ENCODE measurements around the gene SLC39A7. TPM values are rescaled to one million over a fixed set of nuclear protein-coding genes. Genes with fewer than 3 reads are reported as not detected.
A peak's percentile ranks its signal among the peaks of the same experiment; 100 is the strongest.

SLC39A7 gene, protein sequence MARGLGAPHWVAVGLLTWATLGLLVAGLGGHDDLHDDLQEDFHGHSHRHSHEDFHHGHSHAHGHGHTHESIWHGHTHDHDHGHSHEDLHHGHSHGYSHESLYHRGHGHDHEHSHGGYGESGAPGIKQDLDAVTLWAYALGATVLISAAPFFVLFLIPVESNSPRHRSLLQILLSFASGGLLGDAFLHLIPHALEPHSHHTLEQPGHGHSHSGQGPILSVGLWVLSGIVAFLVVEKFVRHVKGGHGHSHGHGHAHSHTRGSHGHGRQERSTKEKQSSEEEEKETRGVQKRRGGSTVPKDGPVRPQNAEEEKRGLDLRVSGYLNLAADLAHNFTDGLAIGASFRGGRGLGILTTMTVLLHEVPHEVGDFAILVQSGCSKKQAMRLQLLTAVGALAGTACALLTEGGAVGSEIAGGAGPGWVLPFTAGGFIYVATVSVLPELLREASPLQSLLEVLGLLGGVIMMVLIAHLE
- polyA plus RNA-seq = 95.2 TPM
- long read RNA-seq, donor 1, transcript SLC39A7-202 (7 exons, 2,409 nt) = major isoform, 6 of 11 reads
- long read RNA-seq, donor 1, partial matches to known transcripts = 0 of 11 reads
- long read RNA-seq, donor 1, other reads (novel, unspliced or antisense) = 0 of 11 reads
- long read RNA-seq, donor 2, transcript SLC39A7-201 (8 exons, 2,153 nt) = major isoform, 8 of 21 reads
- long read RNA-seq, donor 2, partial matches to known transcripts = 10 of 21 reads
- long read RNA-seq, donor 2, other reads (novel, unspliced or antisense) = 0 of 21 reads
- long read RNA-seq, donor 3, transcript SLC39A7-202 (7 exons, 2,409 nt) = major isoform, 21 of 68 reads
- long read RNA-seq, donor 3, transcript SLC39A7-201 (8 exons, 2,153 nt) = minor isoform, 20 of 68 reads
- long read RNA-seq, donor 3, partial matches to known transcripts = 27 of 68 reads
- long read RNA-seq, donor 3, other reads (novel, unspliced or antisense) = 0 of 68 reads
- long read RNA-seq, donor 4, partial matches to known transcripts = 0 of 4 reads
- long read RNA-seq, donor 4, other reads (novel, unspliced or antisense) = 0 of 4 reads
- long read RNA-seq, donor 5, partial matches to known transcripts = 0 of 4 reads
- long read RNA-seq, donor 5, other reads (novel, unspliced or antisense) = 0 of 4 reads
- long read RNA-seq, donor 6, transcript SLC39A7-201 (8 exons, 2,153 nt) = major isoform, 17 of 27 reads
- long read RNA-seq, donor 6, transcript SLC39A7-202 (7 exons, 2,409 nt) = minor isoform, 10 of 27 reads
- long read RNA-seq, donor 6, partial matches to known transcripts = 0 of 27 reads
- long read RNA-seq, donor 6, other reads (novel, unspliced or antisense) = 0 of 27 reads
- long read RNA-seq, donor 7, transcript SLC39A7-201 (8 exons, 2,153 nt) = major isoform, 6 of 19 reads
- long read RNA-seq, donor 7, partial matches to known transcripts = 10 of 19 reads
- long read RNA-seq, donor 7, other reads (novel, unspliced or antisense) = 0 of 19 reads
- long read RNA-seq, donor 8, transcript SLC39A7-201 (8 exons, 2,153 nt) = major isoform, 7 of 15 reads
- long read RNA-seq, donor 8, transcript SLC39A7-202 (7 exons, 2,409 nt) = minor isoform, 6 of 15 reads
- long read RNA-seq, donor 8, partial matches to known transcripts = 0 of 15 reads
- long read RNA-seq, donor 8, other reads (novel, unspliced or antisense) = 0 of 15 reads
- long read RNA-seq, donor 9, transcript SLC39A7-201 (8 exons, 2,153 nt) = major isoform, 9 of 27 reads
- long read RNA-seq, donor 9, partial matches to known transcripts = 15 of 27 reads
- long read RNA-seq, donor 9, other reads (novel, unspliced or antisense) = 0 of 27 reads
- long read RNA-seq, donor 10, transcript SLC39A7-201 (8 exons, 2,153 nt) = minor isoform, 5 of 23 reads
- long read RNA-seq, donor 10, transcript SLC39A7-202 (7 exons, 2,409 nt) = major isoform, 6 of 23 reads
- long read RNA-seq, donor 10, partial matches to known transcripts = 12 of 23 reads
- long read RNA-seq, donor 10, other reads (novel, unspliced or antisense) = 0 of 23 reads
- long read RNA-seq, donor 11, partial matches to known transcripts = 0 of 7 reads
- long read RNA-seq, donor 11, other reads (novel, unspliced or antisense) = 0 of 7 reads

DNA sequence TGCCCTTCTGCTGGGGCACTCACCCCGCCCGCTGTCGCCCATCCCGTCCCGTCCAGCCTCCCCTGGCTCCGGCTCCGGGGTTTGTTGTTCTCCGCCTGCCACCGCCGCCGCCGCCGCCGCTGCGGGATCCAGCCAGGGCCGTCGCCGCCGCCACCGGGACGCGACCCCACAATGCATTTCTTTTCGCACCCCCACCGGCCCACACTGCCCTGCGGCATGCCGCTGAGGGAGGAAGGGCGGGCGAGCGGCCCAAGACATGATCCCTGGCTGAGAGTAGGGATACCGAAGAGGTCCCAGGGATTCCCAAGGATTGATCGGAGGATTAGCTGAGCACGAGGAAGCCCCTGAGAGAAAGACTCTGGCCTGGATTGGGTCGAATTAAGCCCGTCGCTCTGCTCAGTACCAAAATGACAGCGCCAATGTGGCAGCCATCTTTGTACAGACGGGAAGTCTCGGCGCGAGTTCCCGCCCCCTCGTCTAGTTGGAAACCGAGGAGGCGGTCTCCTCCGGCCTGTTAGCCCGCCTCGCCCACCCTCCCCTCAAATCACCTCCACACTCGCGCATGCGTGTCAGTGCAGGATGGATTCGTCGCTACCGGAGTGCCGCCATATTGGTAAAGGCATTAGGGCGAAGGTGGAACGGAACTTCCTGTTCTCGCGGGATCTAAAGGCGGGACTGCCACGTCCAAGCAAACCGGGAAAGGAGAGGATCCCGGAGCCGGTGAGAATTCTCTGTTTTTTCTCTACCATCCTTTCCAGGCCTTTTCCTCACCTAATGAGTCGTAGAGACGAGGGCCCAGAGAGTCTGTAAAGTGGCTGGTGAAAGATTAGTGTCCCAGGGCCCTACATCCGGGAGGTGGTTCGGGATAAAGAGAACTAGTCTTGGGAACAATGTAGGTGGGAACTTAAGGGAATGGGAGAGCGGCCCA is at the start of gene SLC39A7, which contains the start of gene RXRB:
SLC39A7 (plus strand) TSS at position 649 of the 928 bp plus-strand sequence. CDS start 379 bp downstream, outside the sequence.
RXRB (minus strand) TSS at position 447 of the 928 bp plus-strand sequence; CDS start at position 258, 189 bp downstream.
- H3K36me3 ChIP-seq (ENCODE audit: control insufficient read depth, insufficient read depth, low read length) = peaks cover 42% of the 10 kb centered on the region
- no peaks in the 10 kb centered on the region for H3K9me3 ChIP-seq (ENCODE audit: control insufficient read depth, low read depth, low read length)
- peaks cover 44% of the 10 kb centered on the region for H3K4me1 ChIP-seq (ENCODE audit: control insufficient read depth, insufficient read depth, low read length)
- peak within 1 kb of the TSS; percentile 95 for H3K4me3 ChIP-seq (ENCODE audit: low read length)
- H3K27me3 ChIP-seq (ENCODE audit: control insufficient read depth, insufficient read depth, low read length) = no peaks in the 10 kb centered on the region
- peak; percentile 100 for DNase-seq
- H3K27ac ChIP-seq (ENCODE audit: low read length) = peak within 1 kb of the TSS; percentile 96
- no CpG with 5 or more reads among the region's 68 CpGs for WGBS (ENCODE audit: insufficient coverage, low lambda C conversion rate)

DNA sequence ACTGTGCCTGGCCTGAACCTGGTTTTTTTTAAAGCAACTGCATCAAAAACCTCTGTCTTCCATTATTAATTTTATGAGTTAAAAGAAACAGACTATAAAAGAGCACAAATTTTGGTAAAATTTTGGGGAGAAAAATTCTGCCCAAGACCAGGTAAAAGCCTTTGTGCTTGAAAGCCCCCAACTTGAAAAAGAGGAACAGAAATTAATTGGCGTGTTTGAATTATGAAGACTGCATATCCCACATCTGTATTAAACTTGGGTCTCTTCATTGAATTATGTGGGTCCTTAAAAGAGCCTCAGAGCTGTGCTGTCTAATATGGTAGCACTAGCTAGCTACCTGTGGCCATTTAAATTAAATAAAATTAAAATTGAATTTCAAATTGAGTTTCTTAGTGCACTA is 49.6 kb upstream of the SLC39A7 start:
- Histone ChIP-seq H3K4me1 (ENCODE audit: control insufficient read depth, insufficient read depth, low read length) (no peaks in the 10 kb centered on the region), H3K36me3 (ENCODE audit: control insufficient read depth, insufficient read depth, low read length) (no peaks in the 10 kb centered on the region), H3K27ac (ENCODE audit: low read length) (no peak overlapping the region), H3K27me3 (ENCODE audit: control insufficient read depth, insufficient read depth, low read length) (peaks cover 10% of the 10 kb centered on the region), H3K9me3 (ENCODE audit: control insufficient read depth, low read depth, low read length) (no peaks in the 10 kb centered on the region), H3K4me3 (ENCODE audit: low read length) (no peak overlapping the region)
- DNase-seq = no peak
- WGBS (ENCODE audit: insufficient coverage, low lambda C conversion rate) = no CpG with 5 or more reads among the region's 1 CpG

GRCh38 chr6:33154349-33154748 is 46.3 kb upstream of the SLC39A7 start:
- Histone ChIP-seq H3K9me3 (ENCODE audit: control insufficient read depth, low read depth, low read length) (no peaks in the 10 kb centered on the region), H3K4me3 (ENCODE audit: low read length) (no peak overlapping the region), H3K27me3 (ENCODE audit: control insufficient read depth, insufficient read depth, low read length) (peaks cover 6% of the 10 kb centered on the region), H3K36me3 (ENCODE audit: control insufficient read depth, insufficient read depth, low read length) (no peaks in the 10 kb centered on the region), H3K27ac (ENCODE audit: low read length) (no peak overlapping the region), H3K4me1 (ENCODE audit: control insufficient read depth, insufficient read depth, low read length) (no peaks in the 10 kb centered on the region)
- no peak for DNase-seq
- WGBS (ENCODE audit: insufficient coverage, low lambda C conversion rate) = 47% methylated on average over 2 of the region's 4 CpGs

DNA sequence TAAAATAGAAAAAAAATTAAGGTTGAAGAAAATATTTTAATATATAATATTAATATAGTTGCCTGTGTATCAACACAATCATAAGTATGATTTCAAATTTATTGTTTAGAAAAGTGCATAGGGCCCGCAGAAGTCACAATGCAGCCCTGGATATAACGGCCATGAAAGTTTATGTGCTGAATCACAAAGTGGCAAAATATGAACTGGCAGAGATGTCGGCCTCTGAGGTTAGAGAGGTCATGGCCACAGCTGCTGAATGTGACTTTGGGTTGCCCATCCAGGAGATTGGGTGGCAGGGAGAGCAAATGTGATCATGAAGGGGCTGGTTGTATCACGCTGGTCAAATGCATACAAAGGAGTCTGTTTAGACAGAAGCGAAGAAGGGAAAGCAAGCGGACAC is 44.1 kb upstream of the SLC39A7 start:
- H3K9me3 ChIP-seq (ENCODE audit: control insufficient read depth, low read depth, low read length) = no peaks in the 10 kb centered on the region
- no peak for DNase-seq
- no CpG with 5 or more reads among the region's 6 CpGs for WGBS (ENCODE audit: insufficient coverage, low lambda C conversion rate)
- peaks cover 6% of the 10 kb centered on the region for H3K27me3 ChIP-seq (ENCODE audit: control insufficient read depth, insufficient read depth, low read length)
- H3K36me3 ChIP-seq (ENCODE audit: control insufficient read depth, insufficient read depth, low read length) = no peaks in the 10 kb centered on the region
- no peak overlapping the region for H3K27ac ChIP-seq (ENCODE audit: low read length)
- H3K4me1 ChIP-seq (ENCODE audit: control insufficient read depth, insufficient read depth, low read length) = no peaks in the 10 kb centered on the region
- H3K4me3 ChIP-seq (ENCODE audit: low read length) = no peak overlapping the region

DNA sequence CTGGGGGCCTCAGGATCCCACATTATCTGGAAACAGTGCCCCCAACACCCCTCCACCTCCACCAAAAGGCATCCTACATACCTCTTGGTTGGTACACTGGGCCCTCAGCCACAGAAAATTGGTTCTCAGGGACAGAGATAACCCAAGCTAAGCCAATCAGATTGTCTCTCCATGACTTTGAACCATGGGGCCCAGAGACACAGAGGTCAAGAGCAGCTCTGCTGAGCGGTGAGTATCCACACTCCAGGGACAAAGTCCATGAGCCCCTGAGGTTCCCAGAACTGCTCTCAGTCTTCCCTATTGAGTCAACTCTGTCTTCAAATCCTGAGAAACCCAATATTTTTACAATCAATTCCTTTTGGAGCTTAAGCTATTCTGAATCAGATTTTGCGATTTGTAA is 43.7 kb upstream of the SLC39A7 start:
- Histone ChIP-seq H3K4me3 (ENCODE audit: low read length) (no peak overlapping the region), H3K4me1 (ENCODE audit: control insufficient read depth, insufficient read depth, low read length) (peaks cover 3% of the 10 kb centered on the region), H3K9me3 (ENCODE audit: control insufficient read depth, low read depth, low read length) (peaks cover 2% of the 10 kb centered on the region), H3K36me3 (ENCODE audit: control insufficient read depth, insufficient read depth, low read length) (no peaks in the 10 kb centered on the region), H3K27ac (ENCODE audit: low read length) (no peak overlapping the region), H3K27me3 (ENCODE audit: control insufficient read depth, insufficient read depth, low read length) (peaks cover 6% of the 10 kb centered on the region)
- no CpG with 5 or more reads among the region's 2 CpGs for WGBS (ENCODE audit: insufficient coverage, low lambda C conversion rate)
- DNase-seq = peak in 1 of 2 donors; percentile 50

DNA sequence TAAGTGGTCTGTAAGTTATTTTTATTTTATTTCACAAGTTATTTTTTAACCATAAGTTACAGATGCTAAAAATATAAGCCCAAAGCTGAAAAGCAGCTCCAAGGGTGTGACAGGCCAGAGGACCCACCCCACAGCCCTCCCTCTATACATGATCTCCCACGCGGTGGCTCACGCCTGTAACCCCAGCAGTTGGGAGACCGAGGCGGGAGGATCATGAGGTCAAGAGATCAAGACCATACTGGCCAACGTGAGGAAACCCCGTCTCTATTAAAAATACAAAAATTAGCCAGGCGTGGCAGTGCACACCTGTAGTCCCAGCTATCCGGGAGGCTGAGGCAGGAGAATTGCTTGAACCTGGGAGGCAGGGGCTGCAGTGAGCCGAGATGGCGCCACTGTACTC is 40.6 kb upstream of the SLC39A7 start:
- no peaks in the 10 kb centered on the region for H3K27me3 ChIP-seq (ENCODE audit: control insufficient read depth, insufficient read depth, low read length)
- no peaks in the 10 kb centered on the region for H3K36me3 ChIP-seq (ENCODE audit: control insufficient read depth, insufficient read depth, low read length)
- H3K4me1 ChIP-seq (ENCODE audit: control insufficient read depth, insufficient read depth, low read length) = peaks cover 4% of the 10 kb centered on the region
- no peak overlapping the region for H3K27ac ChIP-seq (ENCODE audit: low read length)
- no peak overlapping the region for H3K4me3 ChIP-seq (ENCODE audit: low read length)
- DNase-seq = no peak
- no CpG with 5 or more reads among the region's 11 CpGs for WGBS (ENCODE audit: insufficient coverage, low lambda C conversion rate)
- H3K9me3 ChIP-seq (ENCODE audit: control insufficient read depth, low read depth, low read length) = peaks cover 2% of the 10 kb centered on the region

DNA sequence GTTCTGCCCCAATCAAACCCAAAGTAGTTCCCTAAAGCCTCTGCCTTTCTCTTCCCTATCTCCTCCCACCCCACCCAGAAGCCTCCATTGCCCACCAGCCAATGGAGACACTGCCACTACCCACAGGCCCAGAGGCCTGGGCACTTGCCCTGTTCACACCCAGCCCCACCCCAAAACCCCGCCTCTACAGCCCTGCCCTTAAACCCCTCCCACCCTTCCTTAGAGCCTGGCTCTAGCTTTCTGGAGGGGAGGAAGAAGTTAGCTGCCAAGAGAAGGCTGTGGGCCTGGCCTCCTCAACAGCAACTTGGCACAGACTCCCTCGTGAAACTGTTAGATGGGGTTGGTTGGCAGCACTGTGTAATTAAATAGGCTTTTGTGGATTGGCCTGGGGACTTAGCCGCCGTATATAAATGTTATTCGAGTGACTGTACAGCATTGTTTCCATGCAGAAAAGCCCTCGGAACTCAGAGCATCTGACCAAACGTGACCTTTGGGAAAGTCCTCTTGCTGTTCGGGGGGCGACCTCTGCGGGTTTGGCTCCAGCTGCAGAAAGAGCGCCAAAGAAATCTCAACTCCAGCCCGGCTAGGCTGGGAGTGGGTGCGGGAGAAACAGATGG is 39.8 kb upstream of the SLC39A7 start:
- H3K27me3 ChIP-seq (ENCODE audit: control insufficient read depth, insufficient read depth, low read length) = no peaks in the 10 kb centered on the region
- H3K36me3 ChIP-seq (ENCODE audit: control insufficient read depth, insufficient read depth, low read length) = no peaks in the 10 kb centered on the region
- WGBS (ENCODE audit: insufficient coverage, low lambda C conversion rate) = 80% methylated on average over 1 of the region's 13 CpGs
- DNase-seq = no peak
- H3K9me3 ChIP-seq (ENCODE audit: control insufficient read depth, low read depth, low read length) = peaks cover 2% of the 10 kb centered on the region
- no peak overlapping the region for H3K4me3 ChIP-seq (ENCODE audit: low read length)
- peaks cover 4% of the 10 kb centered on the region for H3K4me1 ChIP-seq (ENCODE audit: control insufficient read depth, insufficient read depth, low read length)
- H3K27ac ChIP-seq (ENCODE audit: low read length) = no peak overlapping the region

Data from large intestine (tissue), 12 donors.